Activated T-helper 1 cell treated with anti-CD3 and anti-CD28 coated beads, Interleukin-2, amount 50 U/mL, for 16 hours (primary cell): ENCODE measurements around the gene OPN1SW.

Source experiments
- DNase-seq, 2 donors: peaks; one replicate each; pipeline ENCODE4 v3.0.0-alpha.2; 2020; ENCODE audit warnings: low read depth in 1 of 2, low spot score in 1 of 2

OPN1SW gene

GRCh38 chr7:128735436-128735835, 40.2 kb downstream of the OPN1SW start:
- no peak for DNase-seq

GRCh38 chr7:128734890-128735289, 40.7 kb downstream of the OPN1SW start:
- no peak for DNase-seq

- DNase-seq: no peak
Measured at GRCh38 chr7:128733278-128733645, 42.3 kb downstream of the OPN1SW start.

- no peak for DNase-seq
Measured at GRCh38 chr7:128732521-128733277, 42.9 kb downstream of the OPN1SW start.

GRCh38 chr7:128731184-128731583, 44.4 kb downstream of the OPN1SW start:
- no peak for DNase-seq

- DNase-seq: no peak
Measured at GRCh38 chr7:128729494-128729893, 46.1 kb downstream of the OPN1SW start.

GRCh38 chr7:128728598-128728997, 47.0 kb downstream of the OPN1SW start:
- DNase-seq: no peak

GRCh38 chr7:128727239-128727638, 48.4 kb downstream of the OPN1SW start:
- no peak for DNase-seq

- no peak for DNase-seq
Measured at GRCh38 chr7:128726737-128727072, 48.9 kb downstream of the OPN1SW start.

GRCh38 chr7:128726059-128726736, 49.4 kb downstream of the OPN1SW start:
- DNase-seq: no peak

- no peak for DNase-seq
Measured at GRCh38 chr7:128725531-128725930, 50.1 kb downstream of the OPN1SW start.

GRCh38 chr7:128724743-128725142, 50.9 kb downstream of the OPN1SW start:
- DNase-seq: no peak
